ENCODE measurements around the gene CARS2.

The CARS2 gene

GRCh38 chr13:110628477-110628793, 77.5 kb downstream of the CARS2 start:
- Histone ChIP-seq H3K4me1 (ENCODE audit: control insufficient read depth in 1 of 2, insufficient read depth in 2 of 2, low read length in 2 of 2) (peaks cover 29% of the 10 kb centered on the region in 2 experiments), H3K4me2 (ENCODE audit: low read length) (peak overlapping the region; percentile 44), H3K36me3 (ENCODE audit: control insufficient read depth in 1 of 2, insufficient read depth in 2 of 2, low read length in 2 of 2) (peaks cover 14 to 17% of the 10 kb centered on the region in 2 experiments), H2BK120ac (ENCODE audit: insufficient read depth, low read length, poor library complexity) (peak overlapping the region; percentile 89), H3K14ac (ENCODE audit: low read length) (peak overlapping the region; percentile 78), H2BK12ac (ENCODE audit: low read length) (peak overlapping the region; percentile 82), H4K12ac (ENCODE audit: low read depth, low read length) (no peak overlapping the region), H3K9ac (ENCODE audit: low read length) (no peak overlapping the region), H3K18ac (ENCODE audit: low read length) (peak overlapping the region; percentile 93), H3K79me2 (ENCODE audit: control insufficient read depth, insufficient read depth, low read length, poor library complexity) (peaks cover 22% of the 10 kb centered on the region), H3K79me1 (ENCODE audit: low read length) (peaks cover 17% of the 10 kb centered on the region), H3K23ac (ENCODE audit: low read length) (no peak overlapping the region), H3K9me3 (ENCODE audit: insufficient read depth, low read depth, low read length) (no peaks in the 10 kb centered on the region), H4K8ac (ENCODE audit: low read depth, low read length) (peak overlapping the region; percentile 83), H3K4me3 (ENCODE audit: low read depth, low read length) (no peak overlapping the region), H2AFZ (ENCODE audit: insufficient read depth, low read length, poor library complexity) (peak overlapping the region; percentile 2), H4K91ac (ENCODE audit: low read depth, low read length) (peak overlapping the region; percentile 83), H3K27me3 (ENCODE audit: insufficient read depth, low read length) (no peaks in the 10 kb centered on the region), H3K27ac (ENCODE audit: low read depth, low read length) (peak overlapping the region; percentile 97), H2AK5ac (ENCODE audit: low read length) (no peak overlapping the region), H3K4ac (ENCODE audit: low read depth, low read length) (peak overlapping the region; percentile 72), H2BK5ac (ENCODE audit: low read depth, low read length, poor library complexity) (peak overlapping the region; percentile 95)
- peak; percentile 49 to 69 for DNase-seq
- no CpG with 5 or more reads among the region's 13 CpGs for WGBS (ENCODE audit: extremely low coverage, insufficient coverage, insufficient read length)

DNA sequence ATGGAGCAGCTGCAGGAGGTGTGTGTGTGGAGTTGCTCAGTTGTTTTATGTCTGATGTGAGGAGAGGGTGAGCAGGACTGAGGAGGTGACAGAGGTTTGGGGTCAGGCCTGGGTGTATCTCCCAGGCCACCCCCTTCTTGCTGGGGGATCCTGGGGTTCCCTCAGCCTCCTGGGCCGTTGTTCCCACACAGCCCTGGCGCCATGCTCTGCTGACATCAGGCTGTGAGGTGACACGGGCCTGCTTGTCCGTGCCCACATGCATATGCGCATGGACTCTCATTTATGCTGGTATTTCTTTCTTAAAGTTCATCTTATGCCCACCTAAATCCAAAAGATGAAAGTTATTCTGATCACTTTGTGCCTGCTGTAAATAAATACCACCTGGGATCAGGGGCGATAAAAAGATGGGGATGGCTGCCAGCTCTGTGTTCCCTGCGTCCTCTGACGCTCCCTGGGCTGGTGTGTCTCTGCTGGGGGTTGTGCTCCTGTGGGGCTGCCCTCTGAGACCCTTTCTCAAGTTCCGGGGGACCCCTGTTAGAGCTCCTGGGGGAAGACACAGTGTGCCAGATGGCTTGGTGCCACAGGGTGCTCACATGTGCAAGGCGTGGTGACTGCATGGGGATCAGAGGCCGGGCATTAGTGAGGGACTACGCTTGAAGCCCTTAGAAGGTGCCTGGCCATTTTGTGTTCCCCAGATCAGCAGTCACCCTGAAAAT, 78.0 kb downstream of the CARS2 start:
- no peak for DNase-seq
- H3K4me2 ChIP-seq (ENCODE audit: low read length): no peak overlapping the region
- H4K12ac ChIP-seq (ENCODE audit: low read depth, low read length): no peak overlapping the region
- H2AFZ ChIP-seq (ENCODE audit: insufficient read depth, low read length, poor library complexity): no peak overlapping the region
- peak overlapping the region; percentile 60 for H2BK12ac ChIP-seq (ENCODE audit: low read length)
- H3K9me3 ChIP-seq (ENCODE audit: insufficient read depth, low read depth, low read length): no peaks in the 10 kb centered on the region
- no peak overlapping the region for H3K4me3 ChIP-seq (ENCODE audit: low read depth, low read length)
- no peaks in the 10 kb centered on the region for H3K27me3 ChIP-seq (ENCODE audit: insufficient read depth, low read length)
- peak overlapping the region; percentile 64 for H3K18ac ChIP-seq (ENCODE audit: low read length)
- H4K8ac ChIP-seq (ENCODE audit: low read depth, low read length): peak overlapping the region; percentile 10
- H3K79me1 ChIP-seq (ENCODE audit: low read length): peaks cover 17% of the 10 kb centered on the region
- no peak overlapping the region for H3K23ac ChIP-seq (ENCODE audit: low read length)
- H3K79me2 ChIP-seq (ENCODE audit: control insufficient read depth, insufficient read depth, low read length, poor library complexity): peaks cover 22% of the 10 kb centered on the region
- peaks cover 19% of the 10 kb centered on the region in 2 experiments for H3K36me3 ChIP-seq (ENCODE audit: control insufficient read depth in 1 of 2, insufficient read depth in 2 of 2, low read length in 2 of 2)
- peak overlapping the region; percentile 83 for H4K91ac ChIP-seq (ENCODE audit: low read depth, low read length)
- peaks cover 29% of the 10 kb centered on the region in 2 experiments for H3K4me1 ChIP-seq (ENCODE audit: control insufficient read depth in 1 of 2, insufficient read depth in 2 of 2, low read length in 2 of 2)
- H2AK5ac ChIP-seq (ENCODE audit: low read length): peak overlapping the region; percentile 75
- peak overlapping the region; percentile 43 for H3K14ac ChIP-seq (ENCODE audit: low read length)
- H3K4ac ChIP-seq (ENCODE audit: low read depth, low read length): peak overlapping the region; percentile 66
- H3K27ac ChIP-seq (ENCODE audit: low read depth, low read length): peak overlapping the region; percentile 80
- no peak overlapping the region for H3K9ac ChIP-seq (ENCODE audit: low read length)
- H2BK120ac ChIP-seq (ENCODE audit: insufficient read depth, low read length, poor library complexity): peak overlapping the region; percentile 56
- no CpG with 5 or more reads among the region's 12 CpGs for WGBS (ENCODE audit: extremely low coverage, insufficient coverage, insufficient read length)
- H2BK5ac ChIP-seq (ENCODE audit: low read depth, low read length, poor library complexity): peak overlapping the region; percentile 44

- peak overlapping the region; percentile 80 for H3K27ac ChIP-seq (ENCODE audit: low read depth, low read length)
- no CpG with 5 or more reads among the region's 8 CpGs for WGBS (ENCODE audit: extremely low coverage, insufficient coverage, insufficient read length)
- peaks cover 23% of the 10 kb centered on the region in 2 experiments for H3K36me3 ChIP-seq (ENCODE audit: control insufficient read depth in 1 of 2, insufficient read depth in 2 of 2, low read length in 2 of 2)
- DNase-seq: peak; percentile 73 to 92
- H2BK12ac ChIP-seq (ENCODE audit: low read length): no peak overlapping the region
- no peak overlapping the region for H3K4me2 ChIP-seq (ENCODE audit: low read length)
- peak overlapping the region; percentile 43 for H3K14ac ChIP-seq (ENCODE audit: low read length)
- H3K4me3 ChIP-seq (ENCODE audit: low read depth, low read length): no peak overlapping the region
- H4K12ac ChIP-seq (ENCODE audit: low read depth, low read length): no peak overlapping the region
- H3K27me3 ChIP-seq (ENCODE audit: insufficient read depth, low read length): no peaks in the 10 kb centered on the region
- no peaks in the 10 kb centered on the region for H3K9me3 ChIP-seq (ENCODE audit: insufficient read depth, low read depth, low read length)
- H3K18ac ChIP-seq (ENCODE audit: low read length): no peak overlapping the region
- H3K4me1 ChIP-seq (ENCODE audit: control insufficient read depth in 1 of 2, insufficient read depth in 2 of 2, low read length in 2 of 2): peaks cover 29% of the 10 kb centered on the region in 2 experiments
- no peak overlapping the region for H3K23ac ChIP-seq (ENCODE audit: low read length)
- H2AK5ac ChIP-seq (ENCODE audit: low read length): peak overlapping the region; percentile 75
- H3K79me2 ChIP-seq (ENCODE audit: control insufficient read depth, insufficient read depth, low read length, poor library complexity): peaks cover 22% of the 10 kb centered on the region
- no peak overlapping the region for H4K91ac ChIP-seq (ENCODE audit: low read depth, low read length)
- H3K4ac ChIP-seq (ENCODE audit: low read depth, low read length): no peak overlapping the region
- no peak overlapping the region for H2AFZ ChIP-seq (ENCODE audit: insufficient read depth, low read length, poor library complexity)
- no peak overlapping the region for H3K9ac ChIP-seq (ENCODE audit: low read length)
- no peak overlapping the region for H4K8ac ChIP-seq (ENCODE audit: low read depth, low read length)
- no peak overlapping the region for H2BK120ac ChIP-seq (ENCODE audit: insufficient read depth, low read length, poor library complexity)
- peaks cover 17% of the 10 kb centered on the region for H3K79me1 ChIP-seq (ENCODE audit: low read length)
- peak overlapping the region; percentile 44 for H2BK5ac ChIP-seq (ENCODE audit: low read depth, low read length, poor library complexity)
These were observed 78.6 kb downstream of the CARS2 start for GRCh38 chr13:110627351-110627750.

DNA sequence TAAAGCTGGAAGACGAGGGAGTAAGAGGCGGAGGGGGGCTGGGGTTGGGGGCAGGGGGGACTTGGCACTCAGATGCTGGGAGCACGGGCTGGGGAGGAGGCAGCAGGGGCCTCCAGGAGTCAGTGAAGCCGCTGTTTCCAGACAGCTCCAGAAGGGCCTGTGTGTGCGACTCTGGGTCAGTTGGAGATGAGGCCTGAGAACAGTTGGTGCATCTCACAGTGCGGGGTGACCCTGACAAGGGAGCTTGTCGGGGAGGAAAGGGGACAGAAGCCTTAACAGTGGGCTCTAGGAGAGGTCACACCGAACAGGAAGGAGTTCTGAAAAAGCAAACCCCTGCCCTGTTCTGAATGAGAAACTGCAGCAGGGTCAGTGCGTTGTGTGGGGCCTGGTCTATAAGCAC, 79.4 kb downstream of the CARS2 start:
- no peak for DNase-seq
- peak overlapping the region; percentile 1 for H3K14ac ChIP-seq (ENCODE audit: low read length)
- H3K36me3 ChIP-seq (ENCODE audit: control insufficient read depth in 1 of 2, insufficient read depth in 2 of 2, low read length in 2 of 2): peaks cover 21 to 26% of the 10 kb centered on the region in 2 experiments
- WGBS (ENCODE audit: extremely low coverage, insufficient coverage, insufficient read length): no CpG with 5 or more reads among the region's 9 CpGs
- H3K9ac ChIP-seq (ENCODE audit: low read length): no peak overlapping the region
- no peaks in the 10 kb centered on the region for H3K9me3 ChIP-seq (ENCODE audit: insufficient read depth, low read depth, low read length)
- no peak overlapping the region for H2BK5ac ChIP-seq (ENCODE audit: low read depth, low read length, poor library complexity)
- peaks cover 17% of the 10 kb centered on the region for H3K79me1 ChIP-seq (ENCODE audit: low read length)
- H3K4me1 ChIP-seq (ENCODE audit: control insufficient read depth in 1 of 2, insufficient read depth in 2 of 2, low read length in 2 of 2): peaks cover 29% of the 10 kb centered on the region in 2 experiments
- H2AK5ac ChIP-seq (ENCODE audit: low read length): peak overlapping the region; percentile 6
- no peak overlapping the region for H4K12ac ChIP-seq (ENCODE audit: low read depth, low read length)
- no peak overlapping the region for H3K4me3 ChIP-seq (ENCODE audit: low read depth, low read length)
- no peak overlapping the region for H3K23ac ChIP-seq (ENCODE audit: low read length)
- H3K79me2 ChIP-seq (ENCODE audit: control insufficient read depth, insufficient read depth, low read length, poor library complexity): peaks cover 22% of the 10 kb centered on the region
- H2BK12ac ChIP-seq (ENCODE audit: low read length): no peak overlapping the region
- H3K27ac ChIP-seq (ENCODE audit: low read depth, low read length): peak overlapping the region; percentile 43
- peak overlapping the region; percentile 34 for H3K18ac ChIP-seq (ENCODE audit: low read length)
- no peak overlapping the region for H4K8ac ChIP-seq (ENCODE audit: low read depth, low read length)
- no peak overlapping the region for H4K91ac ChIP-seq (ENCODE audit: low read depth, low read length)
- H3K27me3 ChIP-seq (ENCODE audit: insufficient read depth, low read length): no peaks in the 10 kb centered on the region
- no peak overlapping the region for H3K4ac ChIP-seq (ENCODE audit: low read depth, low read length)
- H3K4me2 ChIP-seq (ENCODE audit: low read length): no peak overlapping the region
- H2BK120ac ChIP-seq (ENCODE audit: insufficient read depth, low read length, poor library complexity): no peak overlapping the region
- H2AFZ ChIP-seq (ENCODE audit: insufficient read depth, low read length, poor library complexity): no peak overlapping the region

Data from trophoblast cell (in vitro differentiated cells and primary cell).